ENCODE data around the gene AUTS2. TPM values are rescaled to one million over a fixed set of nuclear protein-coding genes. Genes with fewer than 3 reads are reported as not detected.

AUTS2 gene
- total RNA-seq, 4 donors from 2014 or later: 29.8 to 114 (median 59.4) TPM

- H3K36me3 ChIP-seq: no peaks in the 10 kb centered on the region
- intact Hi-C loops (cut with DNase I; ENCODE audit: low total_unique reads) (no loop called here), in situ Hi-C loops (cut with MboI; ENCODE audit: low pct_ligation_motif_present in 1 of 4, low pct_unique_long_range_greater_than_20kb in 1 of 4, low sequenced_read_pairs in 3 of 4) (no loop called here)
- no peaks in the 10 kb centered on the region for H3K9me3 ChIP-seq
- no peaks in the 10 kb centered on the region for H3K27me3 ChIP-seq
- H3K4me3 ChIP-seq: no peak overlapping the region
- TF ChIP-seq EP300 (IDR thresholded peaks at IDR 0.05; ENCODE audit: low read depth) (no peak), POLR2A (IDR thresholded peaks at IDR 0.05) (no peak), POLR2AphosphoS5 (IDR thresholded peaks at IDR 0.05) (no peak)
- TF ChIP-seq, protein P1, sequence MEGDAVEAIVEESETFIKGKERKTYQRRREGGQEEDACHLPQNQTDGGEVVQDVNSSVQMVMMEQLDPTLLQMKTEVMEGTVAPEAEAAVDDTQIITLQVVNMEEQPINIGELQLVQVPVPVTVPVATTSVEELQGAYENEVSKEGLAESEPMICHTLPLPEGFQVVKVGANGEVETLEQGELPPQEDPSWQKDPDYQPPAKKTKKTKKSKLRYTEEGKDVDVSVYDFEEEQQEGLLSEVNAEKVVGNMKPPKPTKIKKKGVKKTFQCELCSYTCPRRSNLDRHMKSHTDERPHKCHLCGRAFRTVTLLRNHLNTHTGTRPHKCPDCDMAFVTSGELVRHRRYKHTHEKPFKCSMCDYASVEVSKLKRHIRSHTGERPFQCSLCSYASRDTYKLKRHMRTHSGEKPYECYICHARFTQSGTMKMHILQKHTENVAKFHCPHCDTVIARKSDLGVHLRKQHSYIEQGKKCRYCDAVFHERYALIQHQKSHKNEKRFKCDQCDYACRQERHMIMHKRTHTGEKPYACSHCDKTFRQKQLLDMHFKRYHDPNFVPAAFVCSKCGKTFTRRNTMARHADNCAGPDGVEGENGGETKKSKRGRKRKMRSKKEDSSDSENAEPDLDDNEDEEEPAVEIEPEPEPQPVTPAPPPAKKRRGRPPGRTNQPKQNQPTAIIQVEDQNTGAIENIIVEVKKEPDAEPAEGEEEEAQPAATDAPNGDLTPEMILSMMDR (IDR thresholded peaks at IDR 0.05): no peak
- DNase-seq: no peak
- H3K27ac ChIP-seq: no peak overlapping the region
- H3K4me1 ChIP-seq: peaks cover 0 to 8% (median 0%) of the 10 kb centered on the region in 4 donors
- 87 to 100% methylated on average over 2 of the region's 2 CpGs for WGBS, 2 donors (ENCODE audit: low coverage in 1 of 2)
These were observed 471.7 kb downstream of the AUTS2 start for GRCh38 chr7:70069977-70070376.

GRCh38 chr7:70071766-70072165 lies 473.5 kb downstream of the AUTS2 start:
- intact Hi-C loops (cut with DNase I; ENCODE audit: low total_unique reads): no loop called here
- no peak overlapping the region for H3K4me3 ChIP-seq
- no peaks in the 10 kb centered on the region for H3K36me3 ChIP-seq
- H3K27ac ChIP-seq: peak overlapping the region; percentile 22 to 38 (median 30)
- in situ Hi-C loops (cut with MboI; ENCODE audit: low pct_ligation_motif_present in 1 of 4, low pct_unique_long_range_greater_than_20kb in 1 of 4, low sequenced_read_pairs in 3 of 4): no loop called here
- H3K9me3 ChIP-seq: no peaks in the 10 kb centered on the region
- H3K4me1 ChIP-seq: peaks cover 0 to 8% (median 0%) of the 10 kb centered on the region in 4 donors
- no peak for TF ChIP-seq EP300 (IDR thresholded peaks at IDR 0.05; ENCODE audit: low read depth)
- no peak for TF ChIP-seq POLR2A (IDR thresholded peaks at IDR 0.05)
- no peak for TF ChIP-seq POLR2AphosphoS5 (IDR thresholded peaks at IDR 0.05)
- TF ChIP-seq, protein P1 (IDR thresholded peaks at IDR 0.05): no peak
- WGBS, 2 donors (ENCODE audit: low coverage in 1 of 2): 82 to 100% methylated on average over 2 to 7 of the region's 7 CpGs
- DNase-seq: no peak
- H3K27me3 ChIP-seq: no peaks in the 10 kb centered on the region

DNA sequence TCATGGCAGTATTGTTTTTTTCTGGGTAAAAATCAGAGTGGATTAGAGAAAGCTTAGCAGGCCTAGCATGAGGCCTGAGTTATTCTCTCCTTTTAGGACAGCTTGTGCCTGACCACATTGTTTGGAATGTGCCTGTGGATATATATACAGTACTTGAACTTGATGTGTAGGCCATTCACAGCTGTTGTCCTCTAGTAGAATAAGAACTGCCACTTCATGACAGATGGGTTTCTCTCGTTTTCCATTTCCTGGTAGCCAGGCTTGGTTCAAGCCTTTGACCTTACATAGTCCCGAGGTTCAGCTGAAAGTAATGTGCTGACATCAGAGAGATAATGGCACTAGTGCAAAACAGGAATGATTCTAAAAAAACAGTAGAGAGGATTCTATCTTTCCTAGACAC lies 473.9 kb downstream of the AUTS2 start:
- 15 to 24% methylated on average over 2 of the region's 2 CpGs for WGBS, 2 donors (ENCODE audit: low coverage in 1 of 2)
- Histone ChIP-seq H3K9me3 (no peaks in the 10 kb centered on the region), H3K27me3 (no peaks in the 10 kb centered on the region), H3K36me3 (no peaks in the 10 kb centered on the region), H3K4me1 (peaks cover 0 to 8% (median 0%) of the 10 kb centered on the region in 4 donors), H3K4me3 (no peak overlapping the region), H3K27ac (peak overlapping the region; percentile 22 to 38 (median 30))
- intact Hi-C loops (cut with DNase I; ENCODE audit: low total_unique reads) (no loop called here), in situ Hi-C loops (cut with MboI; ENCODE audit: low pct_ligation_motif_present in 1 of 4, low pct_unique_long_range_greater_than_20kb in 1 of 4, low sequenced_read_pairs in 3 of 4) (no loop called here)
- no peak for DNase-seq
- TF ChIP-seq EP300 (IDR thresholded peaks at IDR 0.05; ENCODE audit: low read depth) (no peak), POLR2AphosphoS5 (IDR thresholded peaks at IDR 0.05) (peak in 2 of 3 donors; percentile 77 to 79), POLR2A (IDR thresholded peaks at IDR 0.05) (no peak)
- TF ChIP-seq, protein P1 (IDR thresholded peaks at IDR 0.05): no peak

DNA sequence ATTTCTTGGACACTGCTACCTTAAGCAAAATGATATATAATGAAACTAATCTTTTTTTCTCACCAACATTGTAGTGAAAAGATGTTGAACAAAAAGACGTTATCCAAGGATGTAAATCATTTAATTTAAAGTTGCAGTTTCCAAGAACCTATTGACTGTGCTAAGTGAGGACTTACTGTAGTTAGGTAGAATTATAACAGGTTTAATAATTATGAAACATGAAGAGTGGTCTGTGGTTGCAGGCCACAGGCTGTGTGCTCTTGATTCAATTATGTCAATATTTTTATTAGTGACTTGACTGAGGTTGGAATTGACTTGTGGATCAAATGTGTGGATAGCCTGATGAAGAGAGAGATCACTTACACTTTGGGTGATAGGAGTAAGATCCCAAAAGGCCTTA lies 478.1 kb downstream of the AUTS2 start:
- H3K27ac ChIP-seq: no peak overlapping the region
- DNase-seq: no peak
- H3K27me3 ChIP-seq: no peaks in the 10 kb centered on the region
- WGBS, 2 donors (ENCODE audit: low coverage in 1 of 2): 50 to 51% methylated on average over 1 of the region's 1 CpG
- H3K4me3 ChIP-seq: no peak overlapping the region
- intact Hi-C loops (cut with DNase I; ENCODE audit: low total_unique reads): no loop called here
- TF ChIP-seq POLR2AphosphoS5 (IDR thresholded peaks at IDR 0.05): no peak
- no peak for TF ChIP-seq POLR2A (IDR thresholded peaks at IDR 0.05)
- TF ChIP-seq, protein P1 (IDR thresholded peaks at IDR 0.05): no peak
- TF ChIP-seq EP300 (IDR thresholded peaks at IDR 0.05; ENCODE audit: low read depth): no peak
- H3K9me3 ChIP-seq: no peaks in the 10 kb centered on the region
- in situ Hi-C loops (cut with MboI; ENCODE audit: low pct_ligation_motif_present in 1 of 4, low pct_unique_long_range_greater_than_20kb in 1 of 4, low sequenced_read_pairs in 3 of 4): no loop called here
- peaks cover 0 to 7% (median 0%) of the 10 kb centered on the region in 4 donors for H3K4me1 ChIP-seq
- no peaks in the 10 kb centered on the region for H3K36me3 ChIP-seq
